GM23248 (cell line): Measurements from ENCODE around the gene HOXC5.

ENCODE experiments used
- EZH2 ChIP-seq: fragments of 200-600 bp; sonication (generic); IDR thresholded peaks from 2 replicates; pipeline ENCODE4 v1.6.1; 2018; ENCODE audit warnings: antibody characterized with exemption, mild to moderate bottlenecking; ENCODE audit not compliant: insufficient read depth, poor library complexity, severe bottlenecking
- EZH2phosphoT487 ChIP-seq: fragments of 200-600 bp; sonication (generic); IDR thresholded peaks from 2 replicates; pipeline ENCODE4 v1.6.1; 2018; ENCODE audit warnings: antibody characterized with exemption, moderate library complexity, mild to moderate bottlenecking, low read depth; ENCODE audit not compliant: insufficient read depth

DNA sequence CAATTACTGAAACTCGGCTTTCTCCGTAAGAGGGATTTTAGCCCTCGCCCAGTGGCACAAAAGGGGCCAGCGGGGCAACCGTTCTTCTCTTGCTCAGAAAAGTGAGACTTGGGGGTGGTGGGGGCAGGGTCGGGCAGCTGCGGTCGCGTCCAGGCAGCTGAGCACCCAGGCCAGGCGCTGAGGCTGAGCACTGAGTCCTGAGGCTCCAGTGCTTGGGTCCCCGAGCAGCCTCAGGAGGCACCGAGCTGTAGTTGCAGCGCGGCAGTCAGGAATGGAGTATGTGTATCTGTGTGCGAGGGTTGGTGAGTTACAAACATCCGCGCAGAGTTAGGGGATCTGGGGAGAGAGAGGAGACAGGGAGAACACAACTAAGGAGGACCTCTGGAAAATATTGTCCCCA, 8.7 kb upstream of the HOXC5 start:
- no peak for TF ChIP-seq EZH2
- no peak; the same call in 1 of the 2 replicates for TF ChIP-seq EZH2phosphoT487
